ENCODE data around the gene GPR45.

- TF ChIP-seq, protein P1, sequence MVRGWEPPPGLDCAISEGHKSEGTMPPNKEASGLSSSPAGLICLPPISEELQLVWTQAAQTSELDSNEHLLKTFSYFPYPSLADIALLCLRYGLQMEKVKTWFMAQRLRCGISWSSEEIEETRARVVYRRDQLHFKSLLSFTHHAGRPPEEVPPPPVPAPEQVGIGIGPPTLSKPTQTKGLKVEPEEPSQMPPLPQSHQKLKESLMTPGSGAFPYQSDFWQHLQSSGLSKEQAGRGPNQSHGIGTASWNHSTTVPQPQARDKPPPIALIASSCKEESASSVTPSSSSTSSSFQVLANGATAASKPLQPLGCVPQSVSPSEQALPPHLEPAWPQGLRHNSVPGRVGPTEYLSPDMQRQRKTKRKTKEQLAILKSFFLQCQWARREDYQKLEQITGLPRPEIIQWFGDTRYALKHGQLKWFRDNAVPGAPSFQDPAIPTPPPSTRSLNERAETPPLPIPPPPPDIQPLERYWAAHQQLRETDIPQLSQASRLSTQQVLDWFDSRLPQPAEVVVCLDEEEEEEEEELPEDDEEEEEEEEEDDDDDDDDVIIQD (CRISPR knock-in tag; IDR thresholded peaks at IDR 0.05) = no peak
- TF ChIP-seq CCAR2 (IDR thresholded peaks at IDR 0.05; ENCODE audit: low read depth, low read length) (no peak), ZBTB33 (CRISPR knock-in tag; IDR thresholded peaks at IDR 0.05) (no peak), YY1 (IDR thresholded peaks at IDR 0.05; ENCODE audit: borderline replicate concordance in 1 of 3, control insufficient read depth in 1 of 3, extremely low read depth in 1 of 3, insufficient read depth in 3 of 3, insufficient read length in 1 of 3, insufficient replicate concordance in 2 of 3, low read depth in 1 of 3, low read length in 2 of 3) (no peak), JUN (IDR thresholded peaks at IDR 0.05; ENCODE audit: borderline replicate concordance, low read depth, low read length) (no peak), JUN (CRISPR knock-in tag; IDR thresholded peaks at IDR 0.05; ENCODE audit: borderline replicate concordance) (no peak), HDAC6 (IDR thresholded peaks at IDR 0.05; ENCODE audit: low read depth, low read length) (no peak), RAD21 (CRISPR knock-in tag; conservative IDR thresholded peaks at IDR 0.05 in 1 of 2, IDR thresholded peaks at IDR 0.05 in 1 of 2) (no peak), POLR2A (conservative IDR thresholded peaks at IDR 0.05) (no peak)
- TF ChIP-seq, protein P2, sequence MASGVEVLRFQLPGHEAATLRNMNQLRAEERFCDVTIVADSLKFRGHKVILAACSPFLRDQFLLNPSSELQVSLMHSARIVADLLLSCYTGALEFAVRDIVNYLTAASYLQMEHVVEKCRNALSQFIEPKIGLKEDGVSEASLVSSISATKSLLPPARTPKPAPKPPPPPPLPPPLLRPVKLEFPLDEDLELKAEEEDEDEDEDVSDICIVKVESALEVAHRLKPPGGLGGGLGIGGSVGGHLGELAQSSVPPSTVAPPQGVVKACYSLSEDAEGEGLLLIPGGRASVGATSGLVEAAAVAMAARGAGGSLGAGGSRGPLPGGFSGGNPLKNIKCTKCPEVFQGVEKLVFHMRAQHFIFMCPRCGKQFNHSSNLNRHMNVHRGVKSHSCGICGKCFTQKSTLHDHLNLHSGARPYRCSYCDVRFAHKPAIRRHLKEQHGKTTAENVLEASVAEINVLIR (CRISPR knock-in tag; IDR thresholded peaks at IDR 0.05) = no peak
Observed at GRCh38 chr2:105258835-105259350, 17.4 kb downstream of the GPR45 start.

Measured in K562 (cell line).